HG03025 (cell line): Measurements from ENCODE around the gene C1QTNF9B.
"Not testable (repeated sequence)": the region's sequence is repeated elsewhere in the genome, so short reads cannot be mapped to it uniquely, and the experiment has no call there.

Source experiments
- ATAC-seq: cut with Tn5 transposase; IDR thresholded peaks from one replicate; pipeline ENCODE4 v1.9.1; 2021; ENCODE audit warnings: mild to moderate bottlenecking, moderate library complexity; ENCODE audit not compliant: unreplicated experiment, low FRiP score

C1QTNF9B gene

DNA sequence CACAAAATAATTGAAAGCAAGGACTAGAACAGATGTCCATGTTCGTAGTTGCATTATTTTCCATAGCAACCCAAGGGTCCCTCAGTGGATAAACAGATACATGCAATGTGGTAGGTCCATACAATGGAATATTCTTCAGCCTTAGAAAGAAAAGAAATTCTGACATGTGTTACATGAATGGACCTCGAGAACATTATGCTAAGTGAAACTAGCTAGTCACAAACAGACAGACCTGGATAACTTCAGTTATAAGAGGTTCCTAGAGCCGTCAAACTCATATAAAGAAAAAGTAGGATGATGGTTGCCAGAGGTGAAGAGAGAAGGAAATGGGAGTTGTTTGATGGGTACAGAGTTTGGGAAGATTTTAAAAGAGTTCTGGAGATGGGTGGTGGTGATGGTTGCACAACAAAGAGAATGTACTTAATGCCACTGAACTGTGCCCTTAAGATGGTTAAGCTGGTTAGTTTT lies at the start of gene C1QTNF9B:
C1QTNF9B (minus strand) TSS at position 51 of the 468 bp plus-strand sequence.
- ATAC-seq, result not testable (repeated sequence)

DNA sequence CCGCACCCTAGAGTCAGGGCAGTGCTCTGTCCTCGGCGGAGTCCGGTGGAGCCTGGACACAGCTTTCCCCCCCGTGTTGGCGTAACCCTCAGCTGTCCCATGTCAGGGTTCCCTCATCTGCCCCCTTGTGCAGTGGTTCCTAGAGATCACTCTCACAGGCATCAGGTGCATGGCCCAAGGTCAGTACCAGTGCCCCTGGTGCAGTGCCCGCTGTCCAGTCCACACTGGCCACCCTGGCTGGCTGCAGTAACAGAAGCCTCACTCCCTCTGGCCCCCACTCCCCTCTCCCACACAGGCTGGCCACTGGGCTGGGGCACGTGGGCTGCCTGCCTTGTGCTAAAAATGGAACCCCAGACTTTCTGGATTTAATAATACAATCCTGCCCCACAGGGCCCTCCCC lies 49.6 kb upstream of the C1QTNF9B start:
- no peak for ATAC-seq

DNA sequence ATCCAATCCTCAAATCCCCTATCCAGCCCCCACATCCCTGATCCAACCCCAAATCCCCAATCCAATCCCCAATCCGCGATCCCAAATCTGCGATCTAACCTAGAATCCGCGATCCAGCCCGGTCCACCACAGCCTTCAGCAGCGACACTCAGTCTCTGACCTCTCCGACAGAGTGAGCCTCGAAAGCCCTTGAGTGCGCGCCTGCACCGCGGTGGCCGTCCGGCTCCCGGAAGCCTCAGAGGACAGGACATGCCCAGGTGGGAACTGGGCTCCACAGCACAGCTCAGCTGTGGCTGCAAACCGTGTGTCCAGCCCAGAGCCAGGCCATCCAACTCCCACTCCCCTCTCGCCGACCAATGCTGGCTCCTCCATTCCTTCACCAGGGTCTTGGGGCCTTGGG lies 48.8 kb upstream of the C1QTNF9B start:
- ATAC-seq, result no peak

DNA sequence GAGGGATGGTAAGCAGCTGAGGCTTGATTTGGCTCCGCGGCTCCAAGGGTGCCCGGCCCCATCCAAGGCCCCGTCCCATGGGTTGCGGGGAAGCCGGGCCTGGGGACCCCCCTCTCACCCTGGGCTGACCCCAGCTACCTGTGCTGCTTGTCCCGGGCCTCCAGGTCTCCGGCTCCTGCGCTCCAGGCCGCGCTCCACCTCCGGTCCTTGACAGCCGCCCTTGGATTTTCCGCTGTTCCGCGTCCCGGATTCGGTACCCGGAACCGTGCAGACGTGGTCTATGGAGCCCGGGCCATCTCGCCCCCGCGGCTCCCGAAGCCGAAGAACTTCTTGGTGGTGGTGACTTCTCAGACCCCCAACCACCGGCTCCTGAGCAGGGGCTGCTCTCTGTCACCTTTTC lies 48.3 kb upstream of the C1QTNF9B start:
- no peak for ATAC-seq

- ATAC-seq, result no peak
Observed at GRCh38 chr13:23941211-23941610, 43.9 kb upstream of the C1QTNF9B start.

DNA sequence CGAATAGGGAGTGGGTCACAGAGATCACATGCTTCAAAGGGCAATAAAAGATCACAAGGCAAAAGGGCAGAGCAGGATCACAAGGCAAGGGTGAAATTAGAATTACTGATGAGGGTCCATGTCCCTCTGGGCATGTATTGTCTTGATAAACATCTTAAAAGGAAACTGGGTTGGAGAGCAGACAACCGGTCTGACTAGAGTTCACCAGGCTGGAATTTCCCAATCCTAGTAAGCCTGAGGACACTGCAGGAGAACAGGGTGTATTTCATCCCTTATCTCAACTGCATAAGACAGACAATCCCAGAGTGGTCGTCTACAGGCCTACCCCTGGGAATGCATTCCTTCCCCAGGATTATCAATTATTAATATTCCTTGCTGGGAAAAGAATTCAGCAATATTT lies 42.4 kb upstream of the C1QTNF9B start:
- not testable (repeated sequence) for ATAC-seq

DNA sequence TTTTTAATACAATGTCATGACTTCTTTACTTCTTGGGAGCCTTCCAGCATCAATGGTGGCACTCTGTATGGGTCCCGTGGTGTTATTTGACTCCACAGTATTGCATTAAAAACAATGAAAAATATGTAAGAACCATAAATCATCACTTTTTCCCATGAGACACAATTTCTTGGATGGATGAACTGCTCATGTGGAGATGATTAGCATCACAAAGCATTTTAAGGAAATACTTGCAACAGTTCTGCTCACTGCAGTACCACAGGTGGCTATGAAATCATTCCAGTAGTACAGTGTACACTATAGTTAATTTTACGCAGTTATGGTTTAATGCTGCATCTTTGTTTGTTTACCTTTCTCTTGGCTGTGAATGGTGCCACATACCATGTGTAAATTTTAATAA lies 37.2 kb upstream of the C1QTNF9B start:
- no peak for ATAC-seq

DNA sequence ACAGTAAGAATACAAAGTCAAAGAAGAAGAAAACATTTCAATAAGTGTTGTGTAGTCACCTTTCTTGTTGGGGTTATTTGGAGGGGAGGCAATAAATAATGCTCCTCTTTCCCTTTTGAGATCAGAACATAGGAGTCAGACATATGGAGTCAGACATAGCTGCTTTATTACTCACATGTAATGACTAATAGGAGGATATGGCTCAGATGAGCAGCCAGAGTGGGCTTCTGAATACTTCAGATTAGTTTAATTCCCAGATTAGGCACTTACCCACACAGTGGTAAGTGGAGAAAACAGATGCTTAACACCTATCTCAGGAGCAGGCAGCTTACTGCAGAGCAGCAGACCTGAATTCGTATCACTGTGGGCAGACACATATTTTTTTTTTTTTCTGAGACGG lies 31.7 kb upstream of the C1QTNF9B start:
- ATAC-seq, result no peak

DNA sequence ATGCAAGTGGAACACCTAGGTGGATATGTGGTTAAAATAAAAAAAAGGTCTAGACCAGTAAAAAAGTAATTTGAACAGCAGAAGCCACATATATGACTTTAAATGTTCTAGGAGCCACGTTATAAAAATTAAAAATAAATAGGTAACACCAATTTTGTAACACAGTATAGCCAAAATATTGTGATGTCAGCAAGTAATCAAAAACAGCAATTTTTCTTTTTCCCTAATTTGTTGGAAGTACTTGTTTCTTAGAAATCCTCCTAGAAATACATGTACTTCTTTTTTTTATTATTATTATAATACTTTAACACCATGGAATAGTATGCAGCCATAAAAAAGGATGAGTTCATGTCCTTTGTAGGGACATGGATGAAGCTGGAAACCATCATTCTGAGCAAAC lies 25.7 kb upstream of the C1QTNF9B start:
- no peak for ATAC-seq

DNA sequence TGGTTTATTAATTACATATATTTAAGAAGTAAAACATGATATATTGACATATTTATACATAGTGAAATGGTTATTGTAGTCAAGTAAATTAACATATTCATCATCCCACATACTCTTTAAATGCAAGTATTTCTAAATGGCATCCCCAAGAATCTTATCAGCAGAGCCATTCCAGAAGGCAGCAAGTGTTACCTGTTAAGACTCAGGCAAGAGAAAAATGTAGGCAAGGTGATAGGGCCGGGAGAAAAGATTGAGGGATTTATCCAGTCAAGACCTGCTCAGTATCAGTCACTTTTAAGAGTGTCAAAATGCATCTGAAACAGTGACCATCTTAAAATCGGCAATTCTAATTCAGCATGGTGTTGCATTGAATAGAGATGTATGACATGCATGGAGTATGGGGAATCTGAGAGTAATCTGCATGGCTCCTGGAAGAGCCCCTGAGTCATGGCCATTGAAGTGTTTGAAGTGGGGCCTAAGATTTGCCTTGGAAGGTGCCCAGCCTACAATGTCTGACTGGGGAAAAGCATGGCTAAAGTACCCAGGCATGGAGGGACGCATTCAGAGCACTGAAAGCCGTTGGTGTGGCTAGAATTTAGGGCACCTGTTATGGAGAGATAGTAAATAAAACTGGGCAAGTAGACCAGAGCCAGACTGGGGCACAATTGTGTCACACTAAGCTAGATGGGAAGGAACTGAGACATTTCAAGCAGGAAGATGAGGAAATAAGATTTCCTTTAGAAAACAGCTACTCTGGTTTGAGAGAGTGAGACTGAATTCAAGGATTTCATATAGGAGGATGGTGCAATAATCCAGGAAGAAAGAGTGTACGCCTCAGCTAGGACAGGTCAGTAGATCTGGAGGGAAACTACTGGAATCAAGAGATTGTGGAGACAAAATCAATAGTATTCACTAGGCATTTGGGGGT lies 25.0 kb upstream of the C1QTNF9B start:
- no peak for ATAC-seq

DNA sequence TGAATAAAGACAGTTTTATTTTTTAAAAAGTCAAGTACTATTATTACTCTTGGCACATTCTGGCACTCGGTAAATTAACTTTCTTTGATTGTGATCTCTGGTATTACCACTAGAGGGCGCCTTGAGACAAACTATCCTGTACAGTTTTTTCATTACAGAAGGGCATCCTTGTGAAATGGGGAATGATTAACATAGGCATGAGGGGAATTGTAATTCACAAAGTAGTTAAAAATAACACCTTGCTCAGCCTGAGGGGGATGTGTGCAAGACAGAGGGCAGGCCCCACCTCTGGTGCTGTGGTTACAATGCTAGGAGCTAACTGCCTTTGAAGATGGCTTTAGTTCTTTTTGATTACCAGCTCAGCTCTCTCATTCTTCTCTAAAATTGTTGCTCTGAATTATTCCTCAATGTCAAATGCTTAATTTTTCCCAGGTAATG lies 24.2 kb upstream of the C1QTNF9B start:
- ATAC-seq, result no peak

- no peak for ATAC-seq
Observed at GRCh38 chr13:23919006-23919405, 21.7 kb upstream of the C1QTNF9B start.

- no peak for ATAC-seq
Observed at GRCh38 chr13:23918208-23918607, 20.9 kb upstream of the C1QTNF9B start.

DNA sequence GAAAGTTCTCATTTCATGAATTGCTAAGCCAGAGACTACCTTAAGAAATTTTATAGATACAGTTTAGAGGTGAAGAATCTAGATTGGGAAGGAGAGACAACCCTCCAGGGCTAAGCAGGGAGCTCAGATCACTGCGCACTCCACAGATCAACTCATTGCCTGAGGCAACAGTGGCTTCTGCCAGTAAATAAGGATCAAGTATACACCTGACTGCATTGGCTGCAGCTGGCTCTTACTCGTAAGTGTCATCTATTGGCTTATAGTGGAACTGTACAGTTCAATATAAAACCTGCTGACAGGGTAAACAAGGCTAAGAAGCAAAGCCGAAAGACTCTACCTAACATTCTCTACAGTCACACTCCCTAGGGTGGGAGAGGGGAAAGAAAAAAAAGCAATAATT lies 18.0 kb upstream of the C1QTNF9B start:
- no peak for ATAC-seq

DNA sequence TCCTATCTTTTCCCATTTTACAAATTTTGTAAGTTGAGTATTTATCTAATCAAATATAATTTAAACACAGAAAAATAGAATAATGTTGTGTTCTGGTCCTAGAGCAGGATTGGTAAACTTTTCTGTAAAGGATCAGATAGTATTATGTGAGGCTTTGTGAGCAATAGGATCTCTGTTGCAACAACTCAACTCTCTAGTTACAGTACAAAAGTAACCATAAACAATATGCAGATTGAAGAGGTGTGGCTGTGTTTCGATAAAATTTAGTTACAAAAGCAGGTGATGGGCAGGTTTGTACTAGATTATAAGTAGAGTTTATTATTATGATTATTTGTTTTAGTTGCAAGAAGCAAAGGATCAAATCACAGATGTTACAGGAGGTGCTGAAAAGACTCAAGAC lies 15.2 kb upstream of the C1QTNF9B start:
- no peak for ATAC-seq

GRCh38 chr13:23909606-23910005 lies 12.3 kb upstream of the C1QTNF9B start:
- ATAC-seq, result no peak

GRCh38 chr13:23905766-23906165 lies 8.5 kb upstream of the C1QTNF9B start:
- ATAC-seq, result no peak

GRCh38 chr13:23903906-23904280 lies 6.6 kb upstream of the C1QTNF9B start:
- ATAC-seq, result no peak

DNA sequence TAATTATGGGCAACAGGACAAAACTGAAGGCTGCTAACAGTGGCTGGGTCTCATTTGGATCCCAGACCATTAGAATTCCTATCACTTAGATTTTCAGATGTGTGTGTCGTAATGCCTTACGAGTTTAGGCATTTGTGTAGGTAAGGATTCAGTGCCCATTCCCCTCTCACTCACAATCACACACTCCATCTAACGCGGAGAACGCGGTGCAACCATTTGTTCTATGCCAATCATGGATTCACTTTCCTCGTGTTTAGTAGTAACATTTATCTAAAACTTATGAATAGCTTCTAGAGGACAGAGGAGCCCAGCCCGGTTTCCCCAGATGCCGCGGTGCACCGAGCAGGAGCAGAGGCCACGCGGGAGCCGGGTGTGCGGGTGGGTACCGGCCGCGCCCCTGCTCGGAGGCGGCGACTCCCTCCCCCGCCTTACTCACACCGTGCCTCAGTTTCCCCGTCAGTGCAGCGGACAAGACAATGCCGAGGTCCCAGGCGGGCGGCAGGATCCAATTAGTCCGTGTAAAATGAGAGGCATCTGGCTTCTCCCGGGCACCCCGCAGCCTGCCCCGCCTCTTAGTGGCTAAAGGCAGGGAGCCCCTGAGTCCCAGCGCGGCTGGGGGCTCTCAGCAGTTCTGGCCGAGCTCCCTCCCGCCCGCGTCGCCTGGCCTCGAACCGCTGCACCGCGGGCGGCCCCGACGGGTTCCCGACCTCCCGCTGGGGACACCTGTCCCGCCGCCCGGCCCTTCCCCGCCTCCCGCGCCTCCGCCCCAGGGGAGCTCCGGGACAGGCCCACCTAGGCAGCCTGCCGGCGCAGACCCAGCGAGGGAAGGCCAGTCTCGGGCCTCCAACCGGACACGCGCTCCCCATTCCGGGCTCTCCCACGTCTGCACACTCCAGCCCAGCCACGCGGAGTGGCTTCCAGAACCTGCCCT lies 5.9 kb upstream of the C1QTNF9B start:
- ATAC-seq, result no peak

DNA sequence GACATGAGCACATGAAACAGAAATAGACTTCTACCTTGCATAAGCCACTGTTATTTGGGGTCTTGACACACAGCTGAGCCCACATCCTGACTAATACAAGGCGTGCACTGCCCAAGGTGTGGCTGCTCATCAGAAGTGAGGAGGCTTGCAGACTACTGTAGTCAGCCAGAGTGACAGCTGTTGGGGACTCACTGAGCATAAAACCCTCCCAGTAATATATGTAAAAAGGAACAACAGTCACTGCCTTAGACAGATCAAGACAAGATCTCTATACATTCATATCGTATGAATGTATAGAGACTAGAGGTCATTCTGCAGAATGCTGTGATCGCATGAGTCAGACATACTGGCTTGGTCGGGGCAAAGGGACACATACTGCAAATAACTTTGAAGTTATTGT lies 4.1 kb upstream of the C1QTNF9B start:
- no peak for ATAC-seq

DNA sequence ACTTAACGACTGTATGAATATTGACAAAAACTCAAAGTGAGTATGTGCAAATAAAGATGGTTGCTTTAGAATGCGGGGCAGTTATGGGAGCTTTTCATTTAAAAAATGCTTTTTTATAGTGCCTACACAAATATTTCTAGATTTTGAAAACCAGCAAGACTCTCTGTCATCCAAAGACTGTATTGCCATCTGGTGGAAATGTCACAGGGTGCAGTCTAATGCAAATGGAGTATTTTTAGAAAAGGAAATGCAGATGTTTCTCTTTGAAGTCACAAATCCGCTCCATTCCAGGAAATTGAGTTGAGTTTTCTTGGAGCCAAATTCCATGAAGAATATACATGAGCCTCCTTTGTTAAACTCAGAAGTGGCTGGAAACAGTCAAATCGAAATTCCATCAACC lies 2.3 kb upstream of the C1QTNF9B start:
- no peak for ATAC-seq
